HCT116 (cell line): ENCODE measurements around the gene CSGALNACT2. TPM values are rescaled to one million over a fixed set of nuclear protein-coding genes. Genes with fewer than 3 reads are reported as not detected.

ENCODE experiments used
- ATAC-seq: fragments of 200-7000 bp; cut with Tn5 transposase; 2 replicates; pipeline ENCODE4 v1.9.1; 2020; ENCODE audit warnings: mild to moderate bottlenecking, moderate library complexity
- BruUV-seq: library from RNA; stranded (reverse); fragments of 400-500 nt; replicated peaks from 2 replicates; lab custom pipeline; 2021; lab: Mats Ljungman, UMichigan
- CTCF ChIA-PET: fragments of 300-600 bp; sonication (Branson Sonifier 250); formaldehyde crosslinking; loops from one replicate; lab custom pipeline; 2021; ENCODE audit warnings: antibody characterized with exemption; lab: Charles Lee
- POLR2A ChIA-PET: fragments of 300-600, 350-600 bp; sonication (Branson Sonifier 250); formaldehyde crosslinking; loops from one replicate; lab custom pipeline; 2021; ENCODE audit warnings: antibody characterized with exemption; lab: Charles Lee
- RAD21 ChIA-PET, 2 experiments: fragments of 300-600 bp; sonication (Branson Sonifier 250); formaldehyde crosslinking; loops; one replicate each; lab custom pipeline; 2023; ENCODE audit warnings: low total read pairs in 2 of 2; ENCODE audit not compliant: uncharacterized antibody in 2 of 2, unreplicated experiment in 2 of 2, low non-redundant PET in 1 of 2; lab: Charles Lee
- DNase-seq: peaks from one replicate; pipeline ENCODE4 v3.0.0-alpha.2; 2010; ENCODE audit warnings: low read depth, low spot score
- H2AFZ ChIP-seq: fragments of 200-600 bp; shearing (Covaris generic), sonication (generic); 2 replicates; pipeline ENCODE4 v1.6.1; 2017; ENCODE audit warnings: low read depth, mixed run types, mixed read lengths, antibody characterized with exemption, low read length; ENCODE audit not compliant: poor library complexity, severe bottlenecking
- H3K27ac ChIP-seq: 2 replicates; pipeline ENCODE4 v1.5.1; 2012; ENCODE audit warnings: low read depth, low read length
- H3K27me3 ChIP-seq: fragments of 200-600 bp; sonication (generic); 2 replicates; pipeline ENCODE4 v1.6.1; 2016; ENCODE audit warnings: mixed run types, low read length, mixed read lengths; ENCODE audit not compliant: insufficient read depth
- H3K36me3 ChIP-seq, 2 experiments: fragments of 200-500 bp in 1 of 2; fragments of 200-600 bp in 1 of 2; sonication (Bioruptor generic) in 1 of 2; sonication (generic) in 1 of 2; 2 replicates each; pipeline versions ENCODE4 v1.5.1 to v1.6.1; 2014 to 2016; ENCODE audit warnings: low read length in 2 of 2, inconsistent platforms in 1 of 2, mixed read lengths in 1 of 2, mixed run types in 1 of 2; ENCODE audit not compliant: insufficient read depth in 2 of 2, control insufficient read depth in 1 of 2
- H3K4me1 ChIP-seq, 2 experiments: fragments of 200-600 bp in 1 of 2; sonication (generic) in 1 of 2; 2 replicates each; pipeline versions ENCODE4 v1.5.1 to v1.6.1; 2012 to 2017; ENCODE audit warnings: low read length in 2 of 2, inconsistent platforms in 1 of 2, mild to moderate bottlenecking in 1 of 2, mixed read lengths in 1 of 2, mixed run types in 1 of 2, moderate library complexity in 1 of 2; ENCODE audit not compliant: insufficient read depth in 2 of 2, control insufficient read depth in 1 of 2
- H3K4me2 ChIP-seq: fragments of 200-600 bp; sonication (generic); 2 replicates; pipeline ENCODE4 v1.6.1; 2017; ENCODE audit warnings: mixed run types, low read length, mixed read lengths
- H3K4me3 ChIP-seq, 2 experiments: fragments of 200-600 bp in 1 of 2; sonication (generic) in 1 of 2; replicated peaks in 1 of 2; 2 replicates each; pipeline ENCODE4 v1.5.1; 2011 to 2016; ENCODE audit warnings: low read length in 2 of 2, control low read depth in 1 of 2, low read depth in 1 of 2, mild to moderate bottlenecking in 1 of 2, mixed read lengths in 1 of 2, mixed run types in 1 of 2
- H3K79me2 ChIP-seq: fragments of 200-600 bp; sonication (generic); 2 replicates; pipeline ENCODE4 v1.6.1; 2017; ENCODE audit warnings: mild to moderate bottlenecking, mixed run types, low read length, moderate library complexity, mixed read lengths; ENCODE audit not compliant: insufficient read depth
- H3K9ac ChIP-seq: fragments of 200-600 bp; sonication (generic); 2 replicates; pipeline ENCODE4 v1.6.1; 2016; ENCODE audit warnings: low read length, mixed read lengths
- H3K9me2 ChIP-seq: fragments of 200-600 bp; sonication (generic), shearing (Covaris generic); 2 replicates; pipeline ENCODE4 v1.6.1; 2017; ENCODE audit warnings: mixed run types, mild to moderate bottlenecking, moderate library complexity; ENCODE audit not compliant: insufficient read depth
- H3K9me3 ChIP-seq, 2 experiments: fragments of 200-500 bp in 1 of 2; fragments of 200-600 bp in 1 of 2; sonication (Bioruptor generic) in 1 of 2; sonication (generic) in 1 of 2; 2 replicates each; pipeline ENCODE4 v1.6.1; 2014 to 2017; ENCODE audit warnings: low read length in 2 of 2, mixed read lengths in 2 of 2, inconsistent platforms in 1 of 2, low read depth in 1 of 2, mild to moderate bottlenecking in 1 of 2, mixed run types in 1 of 2, moderate library complexity in 1 of 2; ENCODE audit not compliant: control insufficient read depth in 1 of 2, insufficient read depth in 1 of 2
- H4K20me1 ChIP-seq: fragments of 200-600 bp; sonication (generic), shearing (Covaris generic); 2 replicates; pipeline ENCODE4 v1.6.1; 2017; ENCODE audit warnings: mixed run types, mild to moderate bottlenecking, moderate library complexity; ENCODE audit not compliant: insufficient read depth
- CBX3 ChIP-seq: IDR thresholded peaks from 2 replicates; pipeline ENCODE4 v1.6.1; 2012; ENCODE audit warnings: low read depth
- CEBPB ChIP-seq: IDR thresholded peaks from 2 replicates; pipeline ENCODE4 v1.6.1; 2012; ENCODE audit warnings: low read depth
- CTCF ChIP-seq, 3 experiments: fragments of 200-600 bp in 1 of 3; sonication (generic) in 1 of 3; IDR thresholded peaks in 2 of 3; conservative IDR thresholded peaks in 1 of 3; 2 replicates each; pipeline ENCODE4 v1.5.1; 2012 to 2017; ENCODE audit warnings: low read depth in 2 of 3, low read length in 2 of 3, antibody characterized with exemption in 1 of 3, borderline replicate concordance in 1 of 3, control low read depth in 1 of 3, mild to moderate bottlenecking in 1 of 3, mixed read lengths in 1 of 3, mixed run types in 1 of 3, moderate library complexity in 1 of 3; ENCODE audit not compliant: insufficient read depth in 1 of 3
- EGR1 ChIP-seq: IDR thresholded peaks from 2 replicates; pipeline ENCODE4 v1.6.1; 2012; ENCODE audit warnings: low read depth
- ELF1 ChIP-seq: IDR thresholded peaks from 2 replicates; pipeline ENCODE4 v1.6.1; 2012; ENCODE audit warnings: low read depth, borderline replicate concordance
- EZH2phosphoT487 ChIP-seq: fragments of 200-600 bp; IDR thresholded peaks from 2 replicates; pipeline ENCODE4 v1.6.1; 2018; ENCODE audit warnings: antibody characterized with exemption, borderline replicate concordance
- FOSL1 ChIP-seq: IDR thresholded peaks from 2 replicates; pipeline ENCODE4 v1.6.1; 2012; ENCODE audit warnings: low read depth
- JUND ChIP-seq: IDR thresholded peaks from 2 replicates; pipeline ENCODE4 v1.6.1; 2012
- POLR2AphosphoS5 ChIP-seq: IDR thresholded peaks from 2 replicates; pipeline ENCODE4 v1.6.1; 2011; ENCODE audit warnings: mild to moderate bottlenecking, low read depth, low read length, moderate library complexity
- RAD21 ChIP-seq: IDR thresholded peaks from 2 replicates; pipeline ENCODE4 v1.6.1; 2012; ENCODE audit warnings: low read depth, mild to moderate bottlenecking
- SIN3A ChIP-seq: IDR thresholded peaks from 2 replicates; pipeline ENCODE4 v1.6.1; 2012; ENCODE audit warnings: low read depth
- SP1 ChIP-seq: IDR thresholded peaks from 2 replicates; pipeline ENCODE4 v1.6.1; 2012; ENCODE audit warnings: low read depth
- TCF7L2 ChIP-seq: IDR thresholded peaks from 2 replicates; pipeline ENCODE4 v1.7.0; 2011; ENCODE audit warnings: borderline replicate concordance, inconsistent platforms; ENCODE audit not compliant: insufficient read depth, insufficient read length; ENCODE audit errors: extremely low read depth
- YY1 ChIP-seq: IDR thresholded peaks from 2 replicates; pipeline ENCODE4 v1.6.1; 2011; ENCODE audit warnings: low read length, low read depth, moderate library complexity, mild to moderate bottlenecking; ENCODE audit not compliant: insufficient replicate concordance; ENCODE audit errors: extremely low read depth
- ZFX ChIP-seq: fragments of 450-650 bp; IDR thresholded peaks from 2 replicates; pipeline ENCODE4 v1.6.1; 2017
- ZNF274 ChIP-seq: fragments of 200-500 bp; sonication (Bioruptor generic); IDR thresholded peaks from 2 replicates; pipeline ENCODE4 v1.6.1; 2014; ENCODE audit warnings: mild to moderate bottlenecking, low read depth, low read length, inconsistent platforms
- intact Hi-C: fragments of 100-400 bp; cut with micrococcal nuclease; formaldehyde crosslinking; loops from 2 replicates; pipeline ENCODE4 v1.10.0; 2022
- total RNA-seq: library from RNA; stranded (reverse); gene quantifications from one replicate; pipeline ENCODE4 v1.2.1, GENCODE V29; 2021; ENCODE audit not compliant: unreplicated experiment
- TF ChIP-seq, protein P1 (sequence below): IDR thresholded peaks from 2 replicates; pipeline ENCODE4 v1.6.1; 2011; ENCODE audit warnings: mild to moderate bottlenecking, low read length, moderate library complexity; ENCODE audit not compliant: insufficient replicate concordance; ENCODE audit errors: extremely low read depth
- TF ChIP-seq, protein P2 (sequence below): IDR thresholded peaks from 2 replicates; pipeline ENCODE4 v1.6.1; 2012
- TF ChIP-seq, protein P3 (sequence below): IDR thresholded peaks from 2 replicates; pipeline ENCODE4 v1.6.1; 2012; ENCODE audit warnings: low read depth

CSGALNACT2 gene
- total RNA-seq, 1 experiment from 2014 or later: 9.9 TPM

GRCh38 chr10:43218951-43219837 is 80.9 kb downstream of the CSGALNACT2 start:
- no peak for ATAC-seq
- no peak overlapping the region for H3K4me3 ChIP-seq
- no peaks in the 10 kb centered on the region for H3K27me3 ChIP-seq
- POLR2A ChIA-PET: no interaction called here
- H3K9ac ChIP-seq: no peak overlapping the region
- intact Hi-C loops: no loop called here
- H3K9me2 ChIP-seq: no peaks in the 10 kb centered on the region
- no peaks in the 10 kb centered on the region for H3K36me3 ChIP-seq
- no peak overlapping the region for H3K4me2 ChIP-seq
- H3K27ac ChIP-seq: no peak overlapping the region
- H2AFZ ChIP-seq: no peak overlapping the region
- BruUV-seq: no TSS peak
- H3K9me3 ChIP-seq: no peaks in the 10 kb centered on the region
- CTCF ChIA-PET: interaction anchor here (0.6 kb wide), 1 partner anchor 14 kb away, joined by 3 read pairs; no protein-coding TSS in a partner anchor
- TF ChIP-seq CTCF (IDR thresholded peaks at IDR 0.05 in 2 of 3, conservative IDR thresholded peaks at IDR 0.05 in 1 of 3; ENCODE audit: borderline replicate concordance in 1 of 3, insufficient read depth in 1 of 3, low read depth in 2 of 3, low read length in 2 of 3): no peak
- no peak for TF ChIP-seq FOSL1
- TF ChIP-seq ELF1: no peak
- TF ChIP-seq, protein P1, sequence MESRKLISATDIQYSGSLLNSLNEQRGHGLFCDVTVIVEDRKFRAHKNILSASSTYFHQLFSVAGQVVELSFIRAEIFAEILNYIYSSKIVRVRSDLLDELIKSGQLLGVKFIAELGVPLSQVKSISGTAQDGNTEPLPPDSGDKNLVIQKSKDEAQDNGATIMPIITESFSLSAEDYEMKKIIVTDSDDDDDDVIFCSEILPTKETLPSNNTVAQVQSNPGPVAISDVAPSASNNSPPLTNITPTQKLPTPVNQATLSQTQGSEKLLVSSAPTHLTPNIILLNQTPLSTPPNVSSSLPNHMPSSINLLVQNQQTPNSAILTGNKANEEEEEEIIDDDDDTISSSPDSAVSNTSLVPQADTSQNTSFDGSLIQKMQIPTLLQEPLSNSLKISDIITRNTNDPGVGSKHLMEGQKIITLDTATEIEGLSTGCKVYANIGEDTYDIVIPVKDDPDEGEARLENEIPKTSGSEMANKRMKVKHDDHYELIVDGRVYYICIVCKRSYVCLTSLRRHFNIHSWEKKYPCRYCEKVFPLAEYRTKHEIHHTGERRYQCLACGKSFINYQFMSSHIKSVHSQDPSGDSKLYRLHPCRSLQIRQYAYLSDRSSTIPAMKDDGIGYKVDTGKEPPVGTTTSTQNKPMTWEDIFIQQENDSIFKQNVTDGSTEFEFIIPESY: no peak
- no peak for TF ChIP-seq YY1
- TF ChIP-seq JUND: no peak
- no peak for TF ChIP-seq EZH2phosphoT487
- TF ChIP-seq EGR1: no peak
- TF ChIP-seq POLR2AphosphoS5: no peak
- no peak for TF ChIP-seq ZFX
- TF ChIP-seq SP1: no peak
- TF ChIP-seq RAD21: no peak
- no peak for TF ChIP-seq CBX3
- TF ChIP-seq TCF7L2: no peak
- TF ChIP-seq, protein P2, sequence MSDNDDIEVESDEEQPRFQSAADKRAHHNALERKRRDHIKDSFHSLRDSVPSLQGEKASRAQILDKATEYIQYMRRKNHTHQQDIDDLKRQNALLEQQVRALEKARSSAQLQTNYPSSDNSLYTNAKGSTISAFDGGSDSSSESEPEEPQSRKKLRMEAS: no peak
- TF ChIP-seq CEBPB: no peak
- TF ChIP-seq, protein P3, sequence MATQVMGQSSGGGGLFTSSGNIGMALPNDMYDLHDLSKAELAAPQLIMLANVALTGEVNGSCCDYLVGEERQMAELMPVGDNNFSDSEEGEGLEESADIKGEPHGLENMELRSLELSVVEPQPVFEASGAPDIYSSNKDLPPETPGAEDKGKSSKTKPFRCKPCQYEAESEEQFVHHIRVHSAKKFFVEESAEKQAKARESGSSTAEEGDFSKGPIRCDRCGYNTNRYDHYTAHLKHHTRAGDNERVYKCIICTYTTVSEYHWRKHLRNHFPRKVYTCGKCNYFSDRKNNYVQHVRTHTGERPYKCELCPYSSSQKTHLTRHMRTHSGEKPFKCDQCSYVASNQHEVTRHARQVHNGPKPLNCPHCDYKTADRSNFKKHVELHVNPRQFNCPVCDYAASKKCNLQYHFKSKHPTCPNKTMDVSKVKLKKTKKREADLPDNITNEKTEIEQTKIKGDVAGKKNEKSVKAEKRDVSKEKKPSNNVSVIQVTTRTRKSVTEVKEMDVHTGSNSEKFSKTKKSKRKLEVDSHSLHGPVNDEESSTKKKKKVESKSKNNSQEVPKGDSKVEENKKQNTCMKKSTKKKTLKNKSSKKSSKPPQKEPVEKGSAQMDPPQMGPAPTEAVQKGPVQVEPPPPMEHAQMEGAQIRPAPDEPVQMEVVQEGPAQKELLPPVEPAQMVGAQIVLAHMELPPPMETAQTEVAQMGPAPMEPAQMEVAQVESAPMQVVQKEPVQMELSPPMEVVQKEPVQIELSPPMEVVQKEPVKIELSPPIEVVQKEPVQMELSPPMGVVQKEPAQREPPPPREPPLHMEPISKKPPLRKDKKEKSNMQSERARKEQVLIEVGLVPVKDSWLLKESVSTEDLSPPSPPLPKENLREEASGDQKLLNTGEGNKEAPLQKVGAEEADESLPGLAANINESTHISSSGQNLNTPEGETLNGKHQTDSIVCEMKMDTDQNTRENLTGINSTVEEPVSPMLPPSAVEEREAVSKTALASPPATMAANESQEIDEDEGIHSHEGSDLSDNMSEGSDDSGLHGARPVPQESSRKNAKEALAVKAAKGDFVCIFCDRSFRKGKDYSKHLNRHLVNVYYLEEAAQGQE: no peak
- no peak for TF ChIP-seq SIN3A
- no peak for TF ChIP-seq ZNF274
- RAD21 ChIA-PET: no interaction called here
- no peaks in the 10 kb centered on the region for H4K20me1 ChIP-seq
- no peaks in the 10 kb centered on the region for H3K79me2 ChIP-seq
- peaks cover 0 to 18% of the 10 kb centered on the region in 2 experiments; a peak in 2 of 4 replicates for H3K4me1 ChIP-seq
- DNase-seq: no peak
